Head of caudate nucleus (tissue), 42 donors: ENCODE measurements around the gene RIN1.
"Not testable (repeated sequence)": the region's sequence is repeated elsewhere in the genome, so short reads cannot be mapped to it uniquely, and the experiment has no call there.

ENCODE experiments used
- DNase-seq, 42 donors: peaks; one replicate each; pipeline versions ENCODE4 v3.0.0 to v3.0.0-alpha.2; 2020 to 2021; ENCODE audit warnings: mixed read lengths in 7 of 42
- intact Hi-C: fragments of 100-400 bp; cut with DNase I; formaldehyde crosslinking; loops from one replicate; pipeline ENCODE4 v1.15.0; 2022

Gene RIN1

GRCh38 chr11:66326261-66327111 is 9.7 kb downstream of the RIN1 start:
- intact Hi-C loops, result no loop called here
- no peak for DNase-seq

GRCh38 chr11:66325263-66325671 is 11.0 kb downstream of the RIN1 start:
- DNase-seq, result no peak

GRCh38 chr11:66324664-66325063 is 11.6 kb downstream of the RIN1 start:
- DNase-seq, result no peak
- intact Hi-C loops, result no loop called here

More at GRCh38 chr11:66325263-66325671, 11.0 kb downstream of the RIN1 start:
- intact Hi-C loops, result no loop called here

- intact Hi-C loops, result no loop called here
- DNase-seq, result no peak
These were observed 12.6 kb downstream of the RIN1 start for GRCh38 chr11:66323684-66324083.

GRCh38 chr11:66322732-66323427 is 13.4 kb downstream of the RIN1 start:
- intact Hi-C loops, result no loop called here
- no peak for DNase-seq

- DNase-seq, result no peak
- intact Hi-C loops, result no loop called here
These were observed 14.6 kb downstream of the RIN1 start for GRCh38 chr11:66321606-66322005.

- intact Hi-C loops, DNase-seq: not testable (repeated sequence)
These were observed 15.5 kb downstream of the RIN1 start for GRCh38 chr11:66320748-66321147.

GRCh38 chr11:66320289-66320688 is 15.9 kb downstream of the RIN1 start:
- intact Hi-C loops, DNase-seq: not testable (repeated sequence)

GRCh38 chr11:66318600-66318970 is 17.6 kb downstream of the RIN1 start:
- intact Hi-C loops, result no loop called here
- no peak for DNase-seq

GRCh38 chr11:66317723-66318599 is 18.3 kb downstream of the RIN1 start:
- intact Hi-C loops, result no loop called here
- DNase-seq, result peak in 21 of 42 donors; percentile 23 to 74 (median 49)

GRCh38 chr11:66317322-66317722 is 18.9 kb downstream of the RIN1 start:
- DNase-seq, result no peak
- intact Hi-C loops, result no loop called here

- intact Hi-C loops, result no loop called here
These were observed 19.4 kb downstream of the RIN1 start, which contains the start of gene CD248 for GRCh38 chr11:66316849-66317251. CD248 (minus strand) TSS chr11:66317044; CDS start chr11:66317027, 17 bp downstream.

GRCh38 chr11:66315921-66316811 is 20.1 kb downstream of the RIN1 start:
- DNase-seq, result no peak

More at GRCh38 chr11:66316849-66317251, 19.4 kb downstream of the RIN1 start, which contains the start of gene CD248:
- DNase-seq, result peak in 2 of 42 donors; percentile 28 to 45

GRCh38 chr11:66315498-66315885 is 20.7 kb downstream of the RIN1 start:
- intact Hi-C loops, result no loop called here
- no peak for DNase-seq

More at GRCh38 chr11:66315921-66316811, 20.1 kb downstream of the RIN1 start:
- intact Hi-C loops, result no loop called here

GRCh38 chr11:66314561-66315497 is 21.4 kb downstream of the RIN1 start:
- intact Hi-C loops, result no loop called here

GRCh38 chr11:66314186-66314501 is 22.1 kb downstream of the RIN1 start:
- intact Hi-C loops, result no loop called here
- DNase-seq, result no peak

More at GRCh38 chr11:66314561-66315497, 21.4 kb downstream of the RIN1 start:
- DNase-seq, result peak in 1 of 42 donors; percentile 3
